Measurements from ENCODE around the gene RASA3. TPM values are rescaled to one million over a fixed set of nuclear protein-coding genes. Genes with fewer than 3 reads are reported as not detected.

Gene RASA3
- total and polyA plus RNA-seq, 2 of the 4 experiments (the other 2 are of a cell fraction) = 21.0 to 31.4 TPM

DNA sequence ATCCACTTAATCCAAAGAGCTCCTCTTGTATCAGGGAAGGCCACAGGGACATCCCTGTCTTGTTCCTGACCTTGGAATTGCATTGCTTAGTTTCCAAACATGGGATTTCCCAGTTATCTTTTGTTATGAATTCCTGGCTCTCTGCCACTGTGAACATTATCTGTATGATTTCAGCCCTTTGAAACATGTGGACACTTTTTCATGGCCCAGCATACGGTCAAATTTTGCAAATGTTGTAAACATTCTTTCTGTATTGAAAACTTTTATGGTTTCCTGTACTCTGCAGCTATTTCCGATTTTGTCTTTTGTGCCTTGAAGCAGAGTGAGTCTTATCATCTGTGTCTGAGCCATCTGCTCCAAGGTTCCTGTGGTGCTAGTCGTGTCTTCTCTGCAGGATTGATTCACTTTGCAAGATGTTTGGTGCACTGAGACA is 42.1 kb upstream of the RASA3 start:
- no peak overlapping the region for H2AK9ac ChIP-seq (replicated peaks; ENCODE audit: low read depth, low read length, poor library complexity)
- WGBS, 2 experiments (ENCODE audit: extremely low coverage in 2 of 2, insufficient read length in 1 of 2) = 41% methylated on average over 2 of the region's 3 CpGs; no CpG with 5 or more reads in 1 of the 2 experiments
- in situ Hi-C loops (cut with MboI; ENCODE audit: low sequenced_read_pairs) = no loop called here
- no peak overlapping the region for H3K18ac ChIP-seq (ENCODE audit: low read depth, low read length)
- H3K23ac ChIP-seq (ENCODE audit: low read depth, low read length) = no peak overlapping the region
- no peaks in the 10 kb centered on the region for H4K20me1 ChIP-seq (ENCODE audit: insufficient read depth, low read length)
- H3K14ac ChIP-seq (replicated peaks; ENCODE audit: low read depth, low read length) = no peak overlapping the region
- H3K9me3 ChIP-seq (ENCODE audit: control insufficient read depth, insufficient read depth, low read length) = peaks cover 4% of the 10 kb centered on the region; the same call in 1 of the 2 replicates
- TF ChIP-seq, protein P1, sequence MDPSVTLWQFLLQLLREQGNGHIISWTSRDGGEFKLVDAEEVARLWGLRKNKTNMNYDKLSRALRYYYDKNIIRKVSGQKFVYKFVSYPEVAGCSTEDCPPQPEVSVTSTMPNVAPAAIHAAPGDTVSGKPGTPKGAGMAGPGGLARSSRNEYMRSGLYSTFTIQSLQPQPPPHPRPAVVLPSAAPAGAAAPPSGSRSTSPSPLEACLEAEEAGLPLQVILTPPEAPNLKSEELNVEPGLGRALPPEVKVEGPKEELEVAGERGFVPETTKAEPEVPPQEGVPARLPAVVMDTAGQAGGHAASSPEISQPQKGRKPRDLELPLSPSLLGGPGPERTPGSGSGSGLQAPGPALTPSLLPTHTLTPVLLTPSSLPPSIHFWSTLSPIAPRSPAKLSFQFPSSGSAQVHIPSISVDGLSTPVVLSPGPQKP (IDR thresholded peaks at IDR 0.05; ENCODE audit: borderline replicate concordance, low read depth, low read length) = no peak
- TF ChIP-seq FOS (IDR thresholded peaks at IDR 0.05; ENCODE audit: low read depth, low read length) = no peak
- no peak for TF ChIP-seq MAZ (IDR thresholded peaks at IDR 0.05; ENCODE audit: borderline replicate concordance, low read depth, low read length)
- no peak for TF ChIP-seq BHLHE40 (IDR thresholded peaks at IDR 0.05; ENCODE audit: low read depth, low read length)
- TF ChIP-seq CEBPB (IDR thresholded peaks at IDR 0.05; ENCODE audit: low read depth, low read length) = no peak
- no peak for TF ChIP-seq RFX5 (IDR thresholded peaks at IDR 0.05; ENCODE audit: low read depth, low read length)
- TF ChIP-seq SMC3 (IDR thresholded peaks at IDR 0.05; ENCODE audit: low read depth, low read length) = no peak
- TF ChIP-seq, protein P2, sequence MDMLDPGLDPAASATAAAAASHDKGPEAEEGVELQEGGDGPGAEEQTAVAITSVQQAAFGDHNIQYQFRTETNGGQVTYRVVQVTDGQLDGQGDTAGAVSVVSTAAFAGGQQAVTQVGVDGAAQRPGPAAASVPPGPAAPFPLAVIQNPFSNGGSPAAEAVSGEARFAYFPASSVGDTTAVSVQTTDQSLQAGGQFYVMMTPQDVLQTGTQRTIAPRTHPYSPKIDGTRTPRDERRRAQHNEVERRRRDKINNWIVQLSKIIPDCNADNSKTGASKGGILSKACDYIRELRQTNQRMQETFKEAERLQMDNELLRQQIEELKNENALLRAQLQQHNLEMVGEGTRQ (IDR thresholded peaks at IDR 0.05; ENCODE audit: low read depth, low read length) = no peak
- TF ChIP-seq, protein P3, sequence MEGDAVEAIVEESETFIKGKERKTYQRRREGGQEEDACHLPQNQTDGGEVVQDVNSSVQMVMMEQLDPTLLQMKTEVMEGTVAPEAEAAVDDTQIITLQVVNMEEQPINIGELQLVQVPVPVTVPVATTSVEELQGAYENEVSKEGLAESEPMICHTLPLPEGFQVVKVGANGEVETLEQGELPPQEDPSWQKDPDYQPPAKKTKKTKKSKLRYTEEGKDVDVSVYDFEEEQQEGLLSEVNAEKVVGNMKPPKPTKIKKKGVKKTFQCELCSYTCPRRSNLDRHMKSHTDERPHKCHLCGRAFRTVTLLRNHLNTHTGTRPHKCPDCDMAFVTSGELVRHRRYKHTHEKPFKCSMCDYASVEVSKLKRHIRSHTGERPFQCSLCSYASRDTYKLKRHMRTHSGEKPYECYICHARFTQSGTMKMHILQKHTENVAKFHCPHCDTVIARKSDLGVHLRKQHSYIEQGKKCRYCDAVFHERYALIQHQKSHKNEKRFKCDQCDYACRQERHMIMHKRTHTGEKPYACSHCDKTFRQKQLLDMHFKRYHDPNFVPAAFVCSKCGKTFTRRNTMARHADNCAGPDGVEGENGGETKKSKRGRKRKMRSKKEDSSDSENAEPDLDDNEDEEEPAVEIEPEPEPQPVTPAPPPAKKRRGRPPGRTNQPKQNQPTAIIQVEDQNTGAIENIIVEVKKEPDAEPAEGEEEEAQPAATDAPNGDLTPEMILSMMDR (conservative IDR thresholded peaks at IDR 0.05; ENCODE audit: low read depth, low read length) = no peak
- H3K36me3 ChIP-seq (ENCODE audit: control insufficient read depth, insufficient read depth, low read length) = no peaks in the 10 kb centered on the region
- H3K4me2 ChIP-seq (ENCODE audit: low read depth, low read length) = no peak overlapping the region
- no peak overlapping the region for H2AK5ac ChIP-seq (ENCODE audit: low read depth, low read length)
- H3K4ac ChIP-seq (ENCODE audit: low read depth, low read length) = no peak overlapping the region
- peaks cover 5% of the 10 kb centered on the region; the same call in 1 of the 2 replicates for H3K4me1 ChIP-seq (ENCODE audit: control insufficient read depth, insufficient read depth, low read length)
- no peak overlapping the region for H4K91ac ChIP-seq (ENCODE audit: insufficient read depth, low read depth, low read length)
- H2BK5ac ChIP-seq (ENCODE audit: low read depth, low read length, poor library complexity, severe bottlenecking) = no peak overlapping the region
- intact Hi-C loops (cut with micrococcal nuclease) = no loop called here
- peaks cover 21% of the 10 kb centered on the region for H3K27me3 ChIP-seq (ENCODE audit: control insufficient read depth, insufficient read depth, low read length)
- H2BK15ac ChIP-seq (ENCODE audit: low read depth, low read length) = no peak overlapping the region
- ATAC-seq (ENCODE audit: low read depth) (peak; percentile 33; the same call in 1 of the 2 replicates), DNase-seq (peak; percentile 55)
- H2AFZ ChIP-seq (replicated peaks; ENCODE audit: low read length, poor library complexity) = no peak overlapping the region
- CTCF ChIA-PET = no interaction called here
- no peaks in the 10 kb centered on the region for H3K79me1 ChIP-seq (ENCODE audit: low read depth in 1 of 2, low read length in 2 of 2)
- no peak overlapping the region for H4K8ac ChIP-seq (ENCODE audit: low read depth in 2 of 2, low read length in 2 of 2)
- no peak overlapping the region for H3K27ac ChIP-seq (ENCODE audit: insufficient read depth, low read length)
- no peak overlapping the region for H2BK120ac ChIP-seq (ENCODE audit: low read depth, low read length)
- BruUV-seq (replicated peaks) = no TSS peak
- POLR2A ChIA-PET (ENCODE audit: unreplicated experiment) = interaction anchor here (0.6 kb wide), 1 partner anchor 13 kb away, joined by 4 read pairs; no protein-coding TSS in a partner anchor
- no peak overlapping the region for H3K4me3 ChIP-seq (ENCODE audit: insufficient read depth, low read depth, low read length)
- no peak overlapping the region for H2BK20ac ChIP-seq (ENCODE audit: low read depth, low read length)
- dilution Hi-C loops (cut with HindIII; ENCODE audit: low sequenced_read_pairs, unreplicated experiment) = no loop called here
- no peak overlapping the region for H3K56ac ChIP-seq (ENCODE audit: extremely low read depth, insufficient read depth, low read length)
- no peak overlapping the region for H3K9ac ChIP-seq (ENCODE audit: low read depth, low read length)
- no peak overlapping the region for H4K5ac ChIP-seq (ENCODE audit: low read depth, low read length)
- no peaks in the 10 kb centered on the region for H3K9me1 ChIP-seq (ENCODE audit: insufficient read depth, low read length)

Measured in IMR-90 (cell line).